Erythroblast (primary cell): ENCODE measurements around the gene AP2A2.

Source experiments
- GATA1 ChIP-seq: IDR thresholded peaks from 2 replicates; pipeline ENCODE4 v1.6.1; 2011; ENCODE audit warnings: low read depth, mild to moderate bottlenecking, control low read depth, low read length, moderate library complexity
- POLR2A ChIP-seq: IDR thresholded peaks from 2 replicates; pipeline ENCODE4 v1.6.1; 2011; ENCODE audit warnings: mild to moderate bottlenecking, low read length

DNA sequence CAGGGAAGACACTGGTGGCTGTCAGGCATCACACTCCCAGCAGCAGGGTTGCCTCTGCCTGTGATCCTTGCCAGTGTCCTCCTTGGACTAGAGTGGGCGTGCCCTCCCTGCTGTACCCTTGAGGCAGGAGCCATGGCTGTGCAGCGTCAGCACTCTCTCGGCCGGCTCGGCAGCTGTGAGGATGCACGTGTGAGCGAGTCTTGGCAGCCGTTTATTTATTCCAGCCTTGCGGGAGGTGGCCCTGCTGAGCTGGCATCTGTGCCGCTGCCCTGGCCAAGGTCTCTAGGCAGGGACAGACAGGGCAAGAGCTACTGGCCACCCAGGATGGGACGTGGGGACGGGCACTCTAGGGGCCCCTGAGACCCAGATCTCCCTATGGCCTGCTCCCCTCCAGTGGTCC lies 49.1 kb upstream of the AP2A2 start:
- TF ChIP-seq POLR2A, result no peak
- no peak for TF ChIP-seq GATA1
